Urinary bladder (tissue), 4 donors: ENCODE data around the gene HUS1. TPM values are rescaled to one million over a fixed set of nuclear protein-coding genes. Genes with fewer than 3 reads are reported as not detected.

ENCODE experiments used
- DNase-seq: peaks from one replicate; pipeline ENCODE4 v3.0.0-alpha.2; 2015; ENCODE audit errors: extremely low spot score
- H3K27ac ChIP-seq: one replicate; pipeline ENCODE4 v1.5.1; 2013; ENCODE audit warnings: low read depth, mild to moderate bottlenecking, moderate library complexity
- H3K36me3 ChIP-seq: one replicate; pipeline ENCODE4 v1.6.1; 2013; ENCODE audit warnings: mild to moderate bottlenecking, moderate library complexity; ENCODE audit not compliant: insufficient read depth
- H3K4me1 ChIP-seq: one replicate; pipeline ENCODE4 v1.6.1; 2013; ENCODE audit warnings: mild to moderate bottlenecking, moderate library complexity; ENCODE audit not compliant: insufficient read depth
- H3K4me3 ChIP-seq: one replicate; pipeline ENCODE4 v1.5.1; 2013; ENCODE audit warnings: low read depth, low read length
- WGBS: extraction: QIAGEN DNeasy Blood & Tissue Kit; methylation state at CpG from one replicate; pipeline ENCODE4 v1.1.7; 2013; 5-methylcytosine and 5-hydroxymethylcytosine counted together
- polyA plus RNA-seq: library from polyadenylated mRNA; stranded (reverse); fragments of 200-250 nt; gene quantifications from one replicate; pipeline ENCODE4 v1.2.3, GENCODE V29; 2013
- total RNA-seq: library from RNA; depleted of rRNA; stranded (reverse); fragments of >200 nt; gene quantifications from one replicate; pipeline ENCODE4 v1.2.3, GENCODE V29; 2014
- donor health status: healthy with polysubstance abuse.
- donor health status: healthy.

Gene HUS1
- total and polyA plus RNA-seq, 2 donors, result 9.2 to 16.8 TPM

DNA sequence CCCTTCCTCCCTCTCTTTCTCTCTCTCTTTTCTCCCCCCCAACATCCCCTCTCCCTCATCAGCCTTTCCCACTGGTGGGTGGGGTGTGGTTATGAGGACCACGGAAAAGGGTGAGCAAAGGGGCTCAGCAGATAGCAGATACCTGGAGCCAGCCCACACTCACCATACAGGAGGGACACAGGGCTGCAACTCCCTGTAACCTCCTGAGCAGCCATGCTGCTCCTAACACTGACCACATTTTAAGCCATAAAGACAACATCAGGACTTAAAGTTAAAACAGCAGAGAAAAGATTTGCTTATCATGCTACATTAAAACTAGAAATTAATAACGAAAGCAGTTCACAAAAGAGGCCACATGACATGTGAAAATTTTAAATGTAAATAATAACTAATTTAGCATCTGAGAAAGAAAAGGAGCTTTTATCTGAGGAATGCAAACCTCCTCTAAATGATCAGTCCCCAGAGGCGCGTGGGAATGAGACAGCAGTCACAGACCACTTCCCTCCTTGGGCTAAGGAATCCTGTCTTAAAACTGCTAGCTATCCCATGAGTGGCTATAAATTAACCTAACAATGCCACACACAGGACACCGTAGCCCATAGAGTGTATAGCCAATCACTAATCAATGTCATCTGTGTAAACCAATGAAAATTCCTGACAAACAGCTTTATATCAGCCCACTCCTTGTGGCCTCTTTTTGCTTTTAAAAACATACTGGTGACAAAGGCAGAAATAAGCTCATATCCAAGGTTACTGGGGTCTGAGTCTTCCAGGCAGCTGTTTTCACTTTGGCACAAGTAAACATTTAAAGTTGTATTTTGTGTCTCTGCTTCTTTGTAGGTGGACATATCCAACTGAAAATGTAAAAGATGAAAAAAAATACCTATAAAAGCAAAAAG is 64.4 kb downstream of the HUS1 start:
- H3K4me3 ChIP-seq, result no peak overlapping the region
- DNase-seq, result no peak
- no peaks in the 10 kb centered on the region for H3K4me1 ChIP-seq
- WGBS, result 39% methylated on average over 5 of the region's 5 CpGs
- H3K27ac ChIP-seq, result no peak overlapping the region
- H3K36me3 ChIP-seq, result no peaks in the 10 kb centered on the region

Other genes with a start within 250 kb of the HUS1 start
- gene PKD1L1, start 31.1 kb downstream of the HUS1 start, total RNA-seq, result 1.3 TPM
- 0.19 TPM for gene PKD1L1, start 31.1 kb downstream of the HUS1 start, polyA plus RNA-seq
- not detected for gene SUN3, start 49.5 kb upstream of the HUS1 start, total RNA-seq
- not detected for gene SUN3, start 49.5 kb upstream of the HUS1 start, polyA plus RNA-seq
- gene C7orf57, start 55.9 kb upstream of the HUS1 start, total RNA-seq, result 0.21 TPM
- gene C7orf57, start 55.9 kb upstream of the HUS1 start, polyA plus RNA-seq, result not detected
- gene UPP1, start 109.7 kb upstream of the HUS1 start, total RNA-seq, result 2.4 TPM
- gene UPP1, start 109.7 kb upstream of the HUS1 start, polyA plus RNA-seq, result 29.5 TPM
- 2.0 TPM for gene ABCA13, start 191.8 kb upstream of the HUS1 start, total RNA-seq
- 0.22 TPM for gene ABCA13, start 191.8 kb upstream of the HUS1 start, polyA plus RNA-seq